IMR-90 (cell line): Measurements from ENCODE around the gene PRSS23. TPM values are rescaled to one million over a fixed set of nuclear protein-coding genes. Genes with fewer than 3 reads are reported as not detected.
A peak's percentile ranks its signal among the peaks of the same experiment; 100 is the strongest.

Source experiments
- ATAC-seq: fragments of 200-7000 bp; cut with Tn5 transposase; 2 replicates; pipeline ENCODE4 v1.9.1; 2020; ENCODE audit warnings: low read depth, mild to moderate bottlenecking, moderate library complexity
- BruUV-seq: library from RNA; stranded (reverse); fragments of 400-500 nt; replicated peaks from 2 replicates; lab custom pipeline; 2021; lab: Mats Ljungman, UMichigan
- CTCF ChIA-PET: fragments of 300-600 bp; formaldehyde crosslinking; extraction: SDS; loops from one replicate; lab custom pipeline; 2021; ENCODE audit warnings: antibody characterized with exemption; lab: Yijun Ruan, JAX
- POLR2A ChIA-PET: fragments of 300-600 bp; sonication (Branson Sonifier 250); formaldehyde crosslinking; loops from one replicate; lab custom pipeline; 2022; ENCODE audit warnings: antibody characterized with exemption; ENCODE audit not compliant: unreplicated experiment; lab: Charles Lee
- DNase-seq: peaks from one replicate; pipeline ENCODE4 v3.0.0; 2013
- H2AFZ ChIP-seq: replicated peaks from 2 replicates; pipeline ENCODE3; 2013; ENCODE audit warnings: low read length, mild to moderate bottlenecking; ENCODE audit not compliant: poor library complexity
- H2AK5ac ChIP-seq: 2 replicates; pipeline ENCODE4 v1.6.1; 2013; ENCODE audit warnings: low read depth, low read length, inconsistent platforms
- H2AK9ac ChIP-seq: replicated peaks from 2 replicates; pipeline ENCODE3; 2013; ENCODE audit warnings: mild to moderate bottlenecking, low read depth, low read length, moderate library complexity; ENCODE audit not compliant: poor library complexity
- H2BK120ac ChIP-seq: 2 replicates; pipeline ENCODE4 v1.6.1; 2013; ENCODE audit warnings: low read depth, low read length, inconsistent platforms
- H2BK15ac ChIP-seq: 3 replicates; pipeline ENCODE4 v1.6.1; 2013; ENCODE audit warnings: low read depth, low read length, inconsistent platforms
- H2BK20ac ChIP-seq: 2 replicates; pipeline ENCODE4 v1.6.1; 2013; ENCODE audit warnings: low read depth, mild to moderate bottlenecking, inconsistent platforms, low read length, moderate library complexity
- H2BK5ac ChIP-seq: 2 replicates; pipeline ENCODE4 v1.6.1; 2013; ENCODE audit warnings: mild to moderate bottlenecking, low read depth, low read length, inconsistent platforms; ENCODE audit not compliant: poor library complexity, severe bottlenecking
- H3K14ac ChIP-seq: replicated peaks from 2 replicates; pipeline ENCODE4 v1.6.1; 2013; ENCODE audit warnings: low read depth, low read length, inconsistent platforms
- H3K18ac ChIP-seq: 2 replicates; pipeline ENCODE4 v1.6.1; 2013; ENCODE audit warnings: low read depth, low read length, control low read depth
- H3K23ac ChIP-seq: 2 replicates; pipeline ENCODE4 v1.6.1; 2013; ENCODE audit warnings: low read depth, low read length, inconsistent platforms
- H3K27ac ChIP-seq: 2 replicates; pipeline ENCODE4 v1.5.1; 2013; ENCODE audit warnings: mild to moderate bottlenecking, control low read depth, low read length; ENCODE audit not compliant: insufficient read depth
- H3K27me3 ChIP-seq: 2 replicates; pipeline ENCODE4 v1.6.1; 2013; ENCODE audit warnings: low read length; ENCODE audit not compliant: control insufficient read depth, insufficient read depth
- H3K36me3 ChIP-seq: 2 replicates; pipeline ENCODE4 v1.6.1; 2013; ENCODE audit warnings: low read length, mixed read lengths; ENCODE audit not compliant: control insufficient read depth, insufficient read depth
- H3K4ac ChIP-seq: 2 replicates; pipeline ENCODE4 v1.6.1; 2013; ENCODE audit warnings: low read depth, low read length, inconsistent platforms
- H3K4me1 ChIP-seq: 2 replicates; pipeline ENCODE4 v1.6.1; 2013; ENCODE audit warnings: low read length, mixed read lengths; ENCODE audit not compliant: control insufficient read depth, insufficient read depth
- H3K4me2 ChIP-seq: 2 replicates; pipeline ENCODE4 v1.6.1; 2013; ENCODE audit warnings: low read depth, mild to moderate bottlenecking, control low read depth, low read length, moderate library complexity
- H3K4me3 ChIP-seq: 2 replicates; pipeline ENCODE4 v1.5.1; 2013; ENCODE audit warnings: low read depth, mild to moderate bottlenecking, control low read depth, low read length, moderate library complexity; ENCODE audit not compliant: insufficient read depth
- H3K56ac ChIP-seq: 2 replicates; pipeline ENCODE4 v1.6.1; 2013; ENCODE audit warnings: low read length, inconsistent platforms; ENCODE audit not compliant: insufficient read depth; ENCODE audit errors: extremely low read depth
- H3K79me1 ChIP-seq, 2 experiments: 2 replicates each; pipeline ENCODE4 v1.6.1; 2013; ENCODE audit warnings: low read length in 2 of 2, inconsistent platforms in 1 of 2, low read depth in 1 of 2
- H3K9ac ChIP-seq: 2 replicates; pipeline ENCODE4 v1.6.1; 2013; ENCODE audit warnings: low read depth, low read length, control low read depth
- H3K9me1 ChIP-seq: 2 replicates; pipeline ENCODE4 v1.6.1; 2013; ENCODE audit warnings: low read length, inconsistent platforms; ENCODE audit not compliant: insufficient read depth
- H3K9me3 ChIP-seq: 2 replicates; pipeline ENCODE4 v1.6.1; 2013; ENCODE audit warnings: low read length; ENCODE audit not compliant: control insufficient read depth, insufficient read depth
- H4K20me1 ChIP-seq: 2 replicates; pipeline ENCODE4 v1.6.1; 2013; ENCODE audit warnings: low read length, inconsistent platforms; ENCODE audit not compliant: insufficient read depth
- H4K5ac ChIP-seq: 2 replicates; pipeline ENCODE4 v1.6.1; 2013; ENCODE audit warnings: mild to moderate bottlenecking, low read depth, low read length, control low read depth
- H4K8ac ChIP-seq, 2 experiments: 2 replicates each; pipeline ENCODE4 v1.6.1; 2013; ENCODE audit warnings: low read depth in 2 of 2, low read length in 2 of 2, control low read depth in 1 of 2, inconsistent platforms in 1 of 2
- H4K91ac ChIP-seq: 2 replicates; pipeline ENCODE4 v1.6.1; 2013; ENCODE audit warnings: low read depth, low read length, inconsistent platforms; ENCODE audit not compliant: insufficient read depth
- BHLHE40 ChIP-seq: fragments of 150-350 bp; IDR thresholded peaks from 2 replicates; pipeline ENCODE4 v1.6.1; 2016; ENCODE audit warnings: mild to moderate bottlenecking, low read depth, low read length
- CTCF ChIP-seq: conservative IDR thresholded peaks from 2 replicates; pipeline ENCODE4 v1.5.1; 2012; ENCODE audit warnings: mild to moderate bottlenecking, low read depth, low read length, improper control_type of control experiment
- ELK1 ChIP-seq: fragments of 150-350 bp; IDR thresholded peaks from 2 replicates; pipeline ENCODE4 v1.6.1; 2016; ENCODE audit warnings: low read depth, mild to moderate bottlenecking, low read length, moderate library complexity, borderline replicate concordance
- NFE2L2 ChIP-seq: fragments of 150-350 bp; IDR thresholded peaks from 2 replicates; pipeline ENCODE4 v1.6.1; 2016; ENCODE audit warnings: low read depth, mild to moderate bottlenecking, low read length
- POLR2A ChIP-seq: IDR thresholded peaks from 2 replicates; pipeline ENCODE4 v1.6.1; 2012; ENCODE audit warnings: mild to moderate bottlenecking, low read depth, low read length
- WGBS, 2 experiments: methylation state at CpG; one replicate each; pipeline versions ENCODE4 v1.1.5 to v1.1.7; 2013; ENCODE audit warnings: missing lambda C conversion rate in 2 of 2; ENCODE audit not compliant: insufficient read length in 1 of 2; ENCODE audit errors: extremely low coverage in 2 of 2; 5-methylcytosine and 5-hydroxymethylcytosine counted together
- dilution Hi-C: fragments of 300-500 bp; cut with HindIII; formaldehyde crosslinking; loops from one replicate; pipeline ENCODE4 v1.14.3; 2018; ENCODE audit warnings: low sequenced_read_pairs; ENCODE audit not compliant: unreplicated experiment
- in situ Hi-C: fragments of 300-500 bp; cut with MboI; formaldehyde crosslinking; loops from 3 replicates; pipeline ENCODE4 v1.14.3; 2019; ENCODE audit warnings: low sequenced_read_pairs, inconsistent platforms, mixed read lengths
- intact Hi-C: fragments of 100-400 bp; cut with micrococcal nuclease; formaldehyde crosslinking; loops from 2 replicates; pipeline ENCODE4 v1.10.0; 2022
- polyA plus RNA-seq, 3 experiments: library from polyadenylated mRNA; depleted of rRNA; stranded (reverse); fragments of >200 nt; gene quantifications; 2 replicates each; pipeline ENCODE4 v1.2.3, GENCODE V29; 2012; ENCODE audit warnings: low replicate concordance in 1 of 3
- total RNA-seq: library from RNA; depleted of rRNA; stranded (reverse); fragments of >200 nt; gene quantifications from 2 replicates; pipeline ENCODE4 v1.2.3, GENCODE V29; 2012

Gene PRSS23
- total and polyA plus RNA-seq, 2 of the 4 experiments (the other 2 are of a cell fraction): 100 to 199 TPM

GRCh38 chr11:86761978-86762377 is 38.4 kb upstream of the PRSS23 start:
- peak overlapping the region; percentile 92 for H2BK20ac ChIP-seq
- in situ Hi-C loops (no loop called here), intact Hi-C loops (no loop called here), dilution Hi-C loops (no loop called here)
- peak overlapping the region; percentile 82 for H2AFZ ChIP-seq
- H3K14ac ChIP-seq: peak overlapping the region; percentile 96
- peak overlapping the region; percentile 91 for H3K4ac ChIP-seq
- H3K4me2 ChIP-seq: no peak overlapping the region
- H4K5ac ChIP-seq: peak overlapping the region; percentile 70; the same call in 1 of the 2 replicates
- H3K56ac ChIP-seq: peak overlapping the region; percentile 43; the same call in 1 of the 2 replicates
- peaks cover 8% of the 10 kb centered on the region; the same call in 1 of the 2 replicates for H3K9me1 ChIP-seq
- ChIA-PET POLR2A (interaction anchor here (0.6 kb wide), 1 partner anchor 10 kb away, joined by 3 read pairs; no protein-coding TSS in a partner anchor), CTCF (no interaction called here)
- H3K36me3 ChIP-seq: no peaks in the 10 kb centered on the region
- peak overlapping the region; percentile 71 for H3K18ac ChIP-seq
- BruUV-seq: no TSS peak
- ATAC-seq (peak; percentile 82), DNase-seq (peak; percentile 72)
- no peaks in the 10 kb centered on the region for H3K9me3 ChIP-seq
- no peak overlapping the region for H3K4me3 ChIP-seq
- H2BK15ac ChIP-seq: peak overlapping the region; percentile 93; the same call in 2 of the 3 replicates
- no peak for TF ChIP-seq CTCF
- no peak for TF ChIP-seq ELK1
- peak; percentile 84 for TF ChIP-seq NFE2L2
- TF ChIP-seq BHLHE40: no peak
- no peak for TF ChIP-seq POLR2A
- no peaks in the 10 kb centered on the region for H3K27me3 ChIP-seq
- H2AK9ac ChIP-seq: peak overlapping the region; percentile 88
- H4K20me1 ChIP-seq: no peaks in the 10 kb centered on the region
- WGBS, 2 experiments: no CpG with 5 or more reads among the region's 2 CpGs
- peak overlapping the region; percentile 91 for H4K91ac ChIP-seq
- H4K8ac ChIP-seq: peak overlapping the region; percentile 31 to 86
- H2AK5ac ChIP-seq: peak overlapping the region; percentile 97
- H3K23ac ChIP-seq: peak overlapping the region; percentile 78
- no peaks in the 10 kb centered on the region for H3K79me1 ChIP-seq
- H3K27ac ChIP-seq: peak overlapping the region; percentile 42; the same call in 1 of the 2 replicates
- H3K9ac ChIP-seq: no peak overlapping the region
- peaks cover 10% of the 10 kb centered on the region; the same call in 1 of the 2 replicates for H3K4me1 ChIP-seq
- H2BK120ac ChIP-seq: peak overlapping the region; percentile 98
- H2BK5ac ChIP-seq: peak overlapping the region; percentile 90
